Body of pancreas (tissue), 4 donors: ENCODE data around the gene CMTR2. TPM values are rescaled to one million over a fixed set of nuclear protein-coding genes. Genes with fewer than 3 reads are reported as not detected.

Source experiments
- ATAC-seq: fragments of 150-250 bp; one replicate; pipeline ENCODE4 v1.9.1; 2016
- DNase-seq, 4 donors: peaks; one replicate each; pipeline ENCODE4 v3.0.0-alpha.2; 2019
- H3K27ac ChIP-seq, 4 donors: fragments of 200-600 bp; sonication (generic); 1 replicate in 3 of 4; 2 replicates in 1 of 4; pipeline versions ENCODE4 v1.5.1 to v1.6.1; 2016 to 2019; ENCODE audit warnings: mild to moderate bottlenecking in 1 of 4, mixed read lengths in 1 of 4, moderate library complexity in 1 of 4
- H3K27me3 ChIP-seq, 2 donors: fragments of 200-600 bp; sonication (generic); one replicate each; pipeline ENCODE4 v1.6.0; 2016; ENCODE audit warnings: mild to moderate bottlenecking in 1 of 2
- H3K36me3 ChIP-seq, 2 donors: fragments of 200-600 bp; sonication (generic); replicated peaks in 1 of 2; 2 replicates each; pipeline ENCODE4 v1.5.1; 2016; ENCODE audit warnings: low read depth in 2 of 2; ENCODE audit not compliant: insufficient read depth in 1 of 2
- H3K4me1 ChIP-seq: fragments of 200-600 bp; sonication (generic); one replicate; pipeline ENCODE4 v1.6.0; 2016
- H3K4me3 ChIP-seq, 2 donors: fragments of 200-600 bp; sonication (generic); 1 replicate in 1 of 2; 2 replicates in 1 of 2; pipeline ENCODE4 v1.5.1; 2016 to 2019
- H3K9me3 ChIP-seq, 3 donors: fragments of 200-600 bp; sonication (generic); 1 replicate in 2 of 3; 2 replicates in 1 of 3; pipeline ENCODE4 v1.5.1; 2016
- POLR2A ChIP-seq, 3 donors: fragments of 450-650 bp; IDR thresholded peaks; one replicate each; pipeline ENCODE4 v1.6.1; 2016; ENCODE audit warnings: antibody characterized with exemption in 3 of 3, mild to moderate bottlenecking in 2 of 3
- WGBS, 2 donors: methylation state at CpG; one replicate each; pipeline ENCODE4 v1.1.5; 2017; 5-methylcytosine and 5-hydroxymethylcytosine counted together
- intact Hi-C: fragments of 100-400 bp; cut with DNase I; formaldehyde crosslinking; loops from one replicate; pipeline ENCODE4 v1.15.1; 2023
- total RNA-seq, 2 donors: library from RNA; depleted of rRNA; stranded (reverse); fragments of >200 nt; gene quantifications; one replicate each; pipeline ENCODE4 v1.1.0, GENCODE V29; 2016
- TF ChIP-seq, protein P1 (sequence below), 7 experiments: fragments of 450-650 bp in 4 of 7; fragments of 200-600 bp in 3 of 7; sonication (generic) in 3 of 7; IDR thresholded peaks; one replicate each; pipeline ENCODE4 v1.5.1; 2016 to 2019; ENCODE audit warnings: antibody characterized with exemption in 7 of 7

The CMTR2 gene
- total RNA-seq, 2 donors from 2014 or later: 7.3 to 20.2 TPM

DNA sequence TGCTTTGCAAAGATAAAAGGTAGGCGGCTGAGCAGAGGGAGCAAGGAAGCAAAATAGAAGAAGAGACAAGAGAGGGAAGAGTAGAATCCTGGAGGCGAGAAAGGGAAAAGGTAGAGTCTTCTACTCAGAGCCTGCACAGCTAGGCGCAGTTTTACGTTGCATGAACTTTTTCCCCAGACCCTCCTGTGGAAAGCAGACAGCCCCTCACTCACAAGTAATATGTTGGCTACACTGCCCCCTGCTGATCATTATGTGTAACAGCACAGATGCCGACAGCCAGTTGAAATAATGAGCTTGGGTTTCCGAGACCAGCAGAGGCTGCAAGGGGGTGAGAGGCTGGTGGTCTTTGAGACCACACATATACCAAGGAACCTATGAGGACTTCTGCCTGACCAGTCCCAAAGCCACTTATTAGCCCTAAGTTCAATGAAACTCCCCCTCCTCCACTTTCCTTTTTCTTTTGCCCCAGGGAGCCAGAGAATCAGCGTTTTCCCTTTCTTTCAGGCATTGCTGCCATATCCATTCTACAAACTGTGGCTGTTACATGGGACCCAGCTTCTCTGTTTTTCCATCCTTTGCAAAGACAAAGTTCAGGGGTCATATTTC, 22.5 kb upstream of the CMTR2 start:
- no peaks in the 10 kb centered on the region for H3K9me3 ChIP-seq
- intact Hi-C loops: no loop called here
- H3K27me3 ChIP-seq: no peaks in the 10 kb centered on the region
- TF ChIP-seq, protein P1, sequence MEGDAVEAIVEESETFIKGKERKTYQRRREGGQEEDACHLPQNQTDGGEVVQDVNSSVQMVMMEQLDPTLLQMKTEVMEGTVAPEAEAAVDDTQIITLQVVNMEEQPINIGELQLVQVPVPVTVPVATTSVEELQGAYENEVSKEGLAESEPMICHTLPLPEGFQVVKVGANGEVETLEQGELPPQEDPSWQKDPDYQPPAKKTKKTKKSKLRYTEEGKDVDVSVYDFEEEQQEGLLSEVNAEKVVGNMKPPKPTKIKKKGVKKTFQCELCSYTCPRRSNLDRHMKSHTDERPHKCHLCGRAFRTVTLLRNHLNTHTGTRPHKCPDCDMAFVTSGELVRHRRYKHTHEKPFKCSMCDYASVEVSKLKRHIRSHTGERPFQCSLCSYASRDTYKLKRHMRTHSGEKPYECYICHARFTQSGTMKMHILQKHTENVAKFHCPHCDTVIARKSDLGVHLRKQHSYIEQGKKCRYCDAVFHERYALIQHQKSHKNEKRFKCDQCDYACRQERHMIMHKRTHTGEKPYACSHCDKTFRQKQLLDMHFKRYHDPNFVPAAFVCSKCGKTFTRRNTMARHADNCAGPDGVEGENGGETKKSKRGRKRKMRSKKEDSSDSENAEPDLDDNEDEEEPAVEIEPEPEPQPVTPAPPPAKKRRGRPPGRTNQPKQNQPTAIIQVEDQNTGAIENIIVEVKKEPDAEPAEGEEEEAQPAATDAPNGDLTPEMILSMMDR (IDR thresholded peaks at IDR 0.05): peak; percentile 60 to 79 (median 74)
- no peak for TF ChIP-seq POLR2A (IDR thresholded peaks at IDR 0.05)
- WGBS, 2 donors: 21% methylated on average over 7 of the region's 7 CpGs
- ATAC-seq (no peak), DNase-seq (peak; percentile 10 to 31 (median 20))
- H3K36me3 ChIP-seq: no peaks in the 10 kb centered on the region
- H3K4me3 ChIP-seq: no peak overlapping the region
- H3K27ac ChIP-seq: no peak overlapping the region
- no peaks in the 10 kb centered on the region for H3K4me1 ChIP-seq

DNA sequence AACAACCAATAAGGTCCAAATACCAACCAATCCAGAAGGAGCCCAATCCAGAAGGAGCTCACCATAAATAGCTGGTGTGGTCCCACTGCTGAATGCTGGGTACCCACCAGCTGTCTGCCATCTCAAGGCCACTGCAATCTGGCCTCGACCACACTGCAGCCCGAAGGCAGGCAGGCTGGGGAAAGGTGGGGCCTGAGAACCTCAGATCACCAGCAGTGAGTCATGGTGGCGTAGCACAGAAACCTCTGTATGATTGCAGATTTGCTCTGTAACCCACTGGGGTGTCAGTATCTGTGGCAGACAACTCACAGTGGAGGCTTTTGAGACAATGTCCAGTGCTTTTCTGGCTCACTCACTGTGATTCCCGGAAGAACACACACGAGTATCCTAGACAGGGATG, 14.7 kb upstream of the CMTR2 start:
- ATAC-seq (no peak), DNase-seq (no peak)
- WGBS, 2 donors: 63 to 67% methylated on average over 4 to 5 of the region's 5 CpGs
- Histone ChIP-seq H3K36me3 (no peaks in the 10 kb centered on the region), H3K4me1 (no peaks in the 10 kb centered on the region), H3K27ac (no peak overlapping the region), H3K27me3 (no peaks in the 10 kb centered on the region), H3K4me3 (no peak overlapping the region), H3K9me3 (no peaks in the 10 kb centered on the region)
- TF ChIP-seq, protein P1 (IDR thresholded peaks at IDR 0.05): no peak
- no peak for TF ChIP-seq POLR2A (IDR thresholded peaks at IDR 0.05)
- intact Hi-C loops: no loop called here

DNA sequence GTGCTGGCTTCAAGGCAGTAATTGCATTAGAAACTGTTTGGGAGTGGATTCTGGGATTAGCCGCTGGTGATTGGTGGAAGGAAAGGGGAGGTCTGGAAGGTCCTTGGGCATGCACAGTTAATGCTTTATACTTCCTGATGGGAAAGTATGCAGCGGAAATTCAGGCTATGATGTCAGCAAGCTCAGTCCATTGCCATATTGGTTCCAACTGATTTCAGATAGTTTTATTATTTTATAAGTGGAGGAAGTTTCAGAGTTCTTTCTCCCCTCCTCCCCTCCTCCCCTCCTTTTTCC, 8.1 kb upstream of the CMTR2 start:
- peak; percentile 84 for ATAC-seq

GRCh38 chr16:71296584-71297340, 7.6 kb upstream of the CMTR2 start:
- H3K4me1 ChIP-seq: no peaks in the 10 kb centered on the region
- H3K36me3 ChIP-seq: no peaks in the 10 kb centered on the region
- intact Hi-C loops: no loop called here
- TF ChIP-seq POLR2A (IDR thresholded peaks at IDR 0.05): no peak
- TF ChIP-seq, protein P1 (IDR thresholded peaks at IDR 0.05): no peak
- WGBS, 2 donors: 10 to 16% methylated on average over 3 of the region's 3 CpGs
- no peak overlapping the region for H3K4me3 ChIP-seq
- ATAC-seq (peak; percentile 79), DNase-seq (no peak)
- H3K9me3 ChIP-seq: no peaks in the 10 kb centered on the region
- no peaks in the 10 kb centered on the region for H3K27me3 ChIP-seq
- peak overlapping the region in 3 of 4 donors; percentile 21 to 72 (median 64) for H3K27ac ChIP-seq

More for the DNA sequence above, 8.1 kb upstream of the CMTR2 start:
- Histone ChIP-seq H3K27ac (peak overlapping the region in 3 of 4 donors; percentile 21 to 72 (median 64)), H3K4me3 (no peak overlapping the region), H3K36me3 (no peaks in the 10 kb centered on the region), H3K4me1 (no peaks in the 10 kb centered on the region), H3K9me3 (no peaks in the 10 kb centered on the region), H3K27me3 (no peaks in the 10 kb centered on the region)
- no peak for TF ChIP-seq POLR2A (IDR thresholded peaks at IDR 0.05)
- TF ChIP-seq, protein P1 (IDR thresholded peaks at IDR 0.05): no peak
- WGBS, 2 donors: 23 to 34% methylated on average over 2 of the region's 2 CpGs
- peak in 3 of 4 donors; percentile 9 to 20 (median 18) for DNase-seq
- intact Hi-C loops: no loop called here
